HG03025 (cell line): ENCODE data around the gene ANXA11.

Source experiments
- ATAC-seq: cut with Tn5 transposase; IDR thresholded peaks from one replicate; pipeline ENCODE4 v1.9.1; 2021; ENCODE audit warnings: mild to moderate bottlenecking, moderate library complexity; ENCODE audit not compliant: unreplicated experiment, low FRiP score

Gene ANXA11

DNA sequence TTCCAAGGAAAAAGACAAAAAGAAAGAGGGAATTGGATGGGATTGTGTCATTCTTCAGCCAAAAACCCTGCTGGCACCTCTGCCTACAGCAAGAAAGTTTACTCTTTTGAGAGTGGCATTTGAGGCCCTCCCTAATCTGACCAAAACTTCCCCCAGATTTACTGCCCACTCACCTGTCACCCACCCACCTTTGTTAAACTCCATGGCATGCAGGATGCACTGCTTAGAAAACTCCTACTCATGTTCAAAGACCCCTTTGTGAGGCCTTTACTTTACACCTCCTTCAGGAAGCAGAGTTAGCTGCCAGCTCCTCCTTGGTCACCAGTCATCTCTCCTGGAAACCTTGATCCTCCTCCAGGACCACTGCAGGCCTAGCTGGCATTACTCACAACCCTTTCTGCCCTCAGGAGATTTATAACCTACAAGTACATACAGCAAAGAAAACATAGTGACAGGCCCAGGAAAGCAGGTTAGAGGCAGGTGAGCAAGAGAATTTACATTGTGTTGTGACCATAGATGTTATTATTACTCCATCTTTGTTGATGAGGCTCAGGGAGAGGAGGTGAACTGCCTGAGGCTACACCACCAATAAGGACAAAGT is 83.1 kb downstream of the ANXA11 start:
- no peak for ATAC-seq

DNA sequence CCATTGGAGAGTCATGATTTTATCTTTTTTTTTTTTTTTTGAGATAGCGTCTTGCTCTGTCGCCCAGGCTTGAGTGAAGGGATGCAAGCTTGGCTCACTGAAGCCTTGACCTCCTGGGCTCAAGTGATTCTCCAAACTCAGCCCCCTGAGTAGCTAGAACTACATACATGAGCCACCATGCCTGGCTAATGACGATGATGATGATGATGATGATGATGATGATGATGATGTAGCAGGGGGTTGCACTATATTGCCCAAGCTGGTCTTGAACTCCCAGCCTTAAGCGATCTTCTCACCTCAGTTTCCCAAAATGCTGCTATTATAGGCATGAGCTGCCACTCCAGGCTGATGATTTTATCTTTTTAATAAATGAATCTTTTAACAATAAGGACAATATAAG is 86.7 kb downstream of the ANXA11 start:
- no peak for ATAC-seq

DNA sequence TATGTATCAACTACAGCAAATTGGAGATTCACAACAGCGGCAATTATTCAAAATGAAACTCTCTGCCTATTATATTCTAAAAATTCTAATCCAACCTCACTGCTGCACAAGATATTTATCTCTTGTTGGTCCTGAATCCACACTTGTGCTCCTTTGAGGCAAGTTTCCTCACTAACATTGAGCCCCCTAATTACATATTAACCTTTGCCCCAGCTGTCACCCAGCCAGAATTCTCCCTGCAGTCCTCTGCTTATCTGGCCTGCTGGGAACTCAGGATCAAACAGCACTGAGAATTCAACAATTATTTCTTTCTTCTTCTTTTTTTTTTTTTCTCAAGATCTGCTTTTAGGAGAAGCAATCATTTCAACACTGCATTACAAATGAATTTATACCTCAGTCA is 94.4 kb downstream of the ANXA11 start:
- ATAC-seq: no peak

- no peak for ATAC-seq
Measured at GRCh38 chr10:80108576-80109239, 96.6 kb downstream of the ANXA11 start.

DNA sequence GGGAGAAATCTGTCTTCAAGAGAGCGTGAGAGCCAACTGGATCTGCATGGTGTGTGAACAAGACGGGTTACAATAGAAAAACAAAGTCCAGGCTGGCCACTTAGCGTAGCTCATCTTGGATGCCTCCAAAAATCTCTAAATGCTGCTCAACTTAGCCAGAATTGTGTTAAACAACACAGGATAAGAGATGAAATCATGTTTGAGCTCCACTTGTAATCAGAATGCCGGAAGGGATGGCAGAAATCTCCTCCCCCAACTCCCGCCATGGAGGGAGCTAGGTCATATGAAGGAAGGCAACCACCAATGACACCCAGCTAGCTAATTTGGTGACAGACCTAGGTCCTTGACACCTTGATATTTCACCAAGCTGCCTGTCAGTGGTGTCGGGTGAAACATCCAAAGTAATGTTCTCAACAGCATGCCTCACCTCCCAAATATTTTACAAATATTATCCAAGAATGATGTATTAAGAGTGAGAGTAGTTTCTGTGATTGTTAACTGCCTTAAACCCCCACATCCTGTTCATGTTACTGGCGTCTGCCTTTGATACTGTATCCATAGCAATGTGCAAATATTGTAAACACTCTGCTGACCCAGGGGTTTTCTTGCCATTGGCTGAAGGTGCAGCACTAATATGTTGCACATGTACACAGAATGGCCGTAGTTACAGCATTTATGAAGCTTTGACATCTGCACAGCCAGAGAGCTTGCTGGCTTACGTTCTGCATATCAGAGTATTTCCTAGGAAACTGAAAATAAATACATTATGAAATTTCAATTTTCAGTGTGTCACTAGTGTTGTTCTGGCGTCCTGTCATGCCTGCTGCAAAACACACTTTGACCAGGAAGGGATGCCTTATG is 101.0 kb downstream of the ANXA11 start:
- ATAC-seq: no peak
